SU-DHL-6 (cell line): ENCODE results near the gene TIPIN.

ENCODE experiments used
- EZH2phosphoT487 ChIP-seq: fragments of 200-600 bp; sonication (generic), shearing (Covaris generic); conservative IDR thresholded peaks from 2 replicates; pipeline ENCODE4 v1.6.1; 2018; ENCODE audit warnings: mild to moderate bottlenecking, antibody characterized with exemption, low read length, moderate library complexity, mixed read lengths
- TF ChIP-seq, protein P1 (sequence below): fragments of 200-600 bp; sonication (generic); IDR thresholded peaks from one replicate; pipeline ENCODE4 v1.5.1; 2017; ENCODE audit warnings: antibody characterized with exemption, mild to moderate bottlenecking, low read length, moderate library complexity; ENCODE audit not compliant: insufficient read depth, poor library complexity, severe bottlenecking

DNA sequence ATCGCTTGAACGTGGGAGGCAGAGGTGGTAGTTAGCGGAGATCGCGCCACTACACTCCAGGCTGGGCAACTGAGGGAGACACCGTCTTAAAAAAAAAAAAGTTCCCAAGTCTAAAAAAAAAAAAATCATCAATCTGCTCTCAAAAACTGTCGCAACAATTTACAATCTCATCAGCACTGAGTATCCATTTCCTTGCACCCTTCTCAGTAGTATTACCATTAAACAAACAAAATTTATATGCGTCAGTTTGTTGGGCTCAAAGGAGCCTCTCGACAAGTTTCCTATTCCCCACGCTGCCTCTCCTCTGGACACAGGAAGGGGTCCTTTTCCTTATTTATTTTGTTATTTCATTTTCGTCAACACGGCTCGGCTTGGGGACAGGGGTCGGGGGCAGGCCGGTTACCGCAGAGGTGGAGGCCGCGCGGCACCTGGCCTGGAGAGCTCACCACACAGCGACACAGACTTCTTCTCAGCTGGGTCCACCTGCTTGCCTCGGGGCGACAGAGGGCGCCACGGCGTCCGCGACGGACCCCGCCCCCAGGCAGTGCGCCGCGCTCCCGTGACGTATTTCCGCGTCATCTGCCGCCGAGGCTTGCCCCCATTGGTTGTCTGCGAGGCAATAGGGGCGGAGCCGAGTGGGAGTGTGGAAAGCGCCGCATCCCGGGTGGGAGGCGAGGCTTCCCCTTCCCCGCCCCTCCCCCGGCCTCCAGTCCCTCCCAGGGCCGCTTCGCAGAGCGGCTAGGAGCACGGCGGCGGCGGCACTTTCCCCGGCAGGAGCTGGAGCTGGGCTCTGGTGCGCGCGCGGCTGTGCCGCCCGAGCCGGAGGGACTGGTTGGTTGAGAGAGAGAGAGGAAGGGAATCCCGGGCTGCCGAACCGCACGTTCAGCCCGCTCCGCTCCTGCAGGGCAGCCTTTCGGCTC, 30.0 kb upstream of the TIPIN start, which contains the start of gene MAP2K1:
- TF ChIP-seq, protein P1, sequence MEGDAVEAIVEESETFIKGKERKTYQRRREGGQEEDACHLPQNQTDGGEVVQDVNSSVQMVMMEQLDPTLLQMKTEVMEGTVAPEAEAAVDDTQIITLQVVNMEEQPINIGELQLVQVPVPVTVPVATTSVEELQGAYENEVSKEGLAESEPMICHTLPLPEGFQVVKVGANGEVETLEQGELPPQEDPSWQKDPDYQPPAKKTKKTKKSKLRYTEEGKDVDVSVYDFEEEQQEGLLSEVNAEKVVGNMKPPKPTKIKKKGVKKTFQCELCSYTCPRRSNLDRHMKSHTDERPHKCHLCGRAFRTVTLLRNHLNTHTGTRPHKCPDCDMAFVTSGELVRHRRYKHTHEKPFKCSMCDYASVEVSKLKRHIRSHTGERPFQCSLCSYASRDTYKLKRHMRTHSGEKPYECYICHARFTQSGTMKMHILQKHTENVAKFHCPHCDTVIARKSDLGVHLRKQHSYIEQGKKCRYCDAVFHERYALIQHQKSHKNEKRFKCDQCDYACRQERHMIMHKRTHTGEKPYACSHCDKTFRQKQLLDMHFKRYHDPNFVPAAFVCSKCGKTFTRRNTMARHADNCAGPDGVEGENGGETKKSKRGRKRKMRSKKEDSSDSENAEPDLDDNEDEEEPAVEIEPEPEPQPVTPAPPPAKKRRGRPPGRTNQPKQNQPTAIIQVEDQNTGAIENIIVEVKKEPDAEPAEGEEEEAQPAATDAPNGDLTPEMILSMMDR: peak; percentile 75
- no peak for TF ChIP-seq EZH2phosphoT487
